Dedifferentiated amniotic fluid mesenchymal stem cell (primary cell): ENCODE results near the gene UBXN10.
A peak's percentile ranks its signal among the peaks of the same experiment; 100 is the strongest.
"Not testable (repeated sequence)": the region's sequence is repeated elsewhere in the genome, so short reads cannot be mapped to it uniquely, and the experiment has no call there.

ENCODE experiments used
- DNase-seq: peaks from one replicate; pipeline ENCODE4 v3.0.0-alpha.2; 2016; ENCODE audit errors: extremely low spot score

UBXN10 gene

DNA sequence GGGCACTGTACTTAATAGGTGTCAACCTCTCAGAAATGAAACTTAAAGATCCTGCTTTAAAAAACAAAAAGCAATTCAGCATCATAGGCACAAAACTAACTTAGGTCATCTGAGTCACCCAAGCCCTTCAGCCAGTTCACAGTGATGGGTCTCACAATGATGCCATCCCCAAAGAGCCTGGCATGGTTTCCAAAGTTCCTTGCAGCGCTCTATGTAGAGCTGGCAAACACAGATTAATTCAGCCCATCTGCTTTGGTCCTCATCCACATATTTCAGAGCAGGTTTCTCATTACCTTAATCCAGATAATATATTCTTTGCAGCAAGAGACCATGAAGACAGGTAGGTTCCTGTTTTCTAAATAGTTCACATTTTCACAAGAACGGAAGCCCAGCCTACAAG is 15.1 kb downstream of the UBXN10 start:
- no peak for DNase-seq

DNA sequence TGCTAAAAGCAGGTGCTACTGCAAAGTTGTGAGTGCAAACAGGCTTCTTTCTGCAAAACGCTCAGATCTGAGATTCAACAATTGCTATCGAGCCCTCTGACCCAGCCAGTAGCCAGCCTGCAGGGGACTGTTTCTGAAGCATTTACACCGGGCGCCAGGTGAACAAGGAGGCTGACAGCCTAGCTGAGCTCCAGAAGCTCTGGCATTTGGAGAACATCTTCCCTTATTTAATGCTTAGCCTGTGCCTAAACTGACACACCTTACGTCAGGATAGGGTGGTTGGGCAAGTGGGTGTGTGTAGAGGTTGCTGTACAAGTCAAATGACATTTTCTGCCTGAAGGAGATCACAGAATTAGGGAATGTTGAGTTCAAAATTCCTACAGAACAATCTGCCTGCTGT is 16.3 kb downstream of the UBXN10 start:
- DNase-seq = no peak

DNA sequence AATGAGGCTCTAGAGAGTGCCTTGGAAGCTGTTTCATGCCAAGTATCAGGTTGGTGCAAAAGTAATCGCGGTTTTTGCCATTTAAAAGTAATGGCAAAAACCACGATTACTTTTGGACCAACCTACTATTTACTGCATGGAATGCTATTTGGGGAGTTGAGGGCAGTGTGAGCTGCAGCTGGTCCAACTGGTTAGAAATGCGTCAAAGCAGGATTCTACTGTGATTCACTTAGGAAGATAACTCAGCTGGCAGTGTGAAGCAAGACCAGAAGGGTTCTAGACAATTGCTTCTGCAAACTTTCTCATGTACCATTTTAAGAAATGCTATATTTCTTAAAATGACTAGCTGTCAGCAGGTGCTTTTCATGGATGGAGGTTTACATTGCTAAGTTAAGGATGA is 21.6 kb downstream of the UBXN10 start:
- no peak for DNase-seq

DNA sequence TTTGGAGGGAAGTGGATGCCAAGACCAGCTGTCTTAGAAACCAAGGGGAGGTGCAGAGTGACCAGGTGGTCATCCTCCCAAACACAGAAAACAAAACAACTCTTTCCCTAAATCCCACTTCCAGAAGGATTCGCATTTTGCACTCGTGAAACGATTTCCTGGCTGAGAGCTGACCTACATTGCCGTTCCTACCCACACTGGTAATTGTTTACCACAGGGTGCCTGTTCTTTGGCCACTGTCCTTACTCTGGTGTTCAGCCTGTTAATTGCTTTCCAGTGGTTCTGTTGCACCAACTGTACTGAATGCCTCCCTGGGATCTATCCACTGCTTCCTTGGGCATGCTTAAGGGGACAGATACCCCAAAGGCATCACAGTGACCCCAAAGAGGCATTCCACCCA is 23.6 kb downstream of the UBXN10 start:
- no peak for DNase-seq

DNA sequence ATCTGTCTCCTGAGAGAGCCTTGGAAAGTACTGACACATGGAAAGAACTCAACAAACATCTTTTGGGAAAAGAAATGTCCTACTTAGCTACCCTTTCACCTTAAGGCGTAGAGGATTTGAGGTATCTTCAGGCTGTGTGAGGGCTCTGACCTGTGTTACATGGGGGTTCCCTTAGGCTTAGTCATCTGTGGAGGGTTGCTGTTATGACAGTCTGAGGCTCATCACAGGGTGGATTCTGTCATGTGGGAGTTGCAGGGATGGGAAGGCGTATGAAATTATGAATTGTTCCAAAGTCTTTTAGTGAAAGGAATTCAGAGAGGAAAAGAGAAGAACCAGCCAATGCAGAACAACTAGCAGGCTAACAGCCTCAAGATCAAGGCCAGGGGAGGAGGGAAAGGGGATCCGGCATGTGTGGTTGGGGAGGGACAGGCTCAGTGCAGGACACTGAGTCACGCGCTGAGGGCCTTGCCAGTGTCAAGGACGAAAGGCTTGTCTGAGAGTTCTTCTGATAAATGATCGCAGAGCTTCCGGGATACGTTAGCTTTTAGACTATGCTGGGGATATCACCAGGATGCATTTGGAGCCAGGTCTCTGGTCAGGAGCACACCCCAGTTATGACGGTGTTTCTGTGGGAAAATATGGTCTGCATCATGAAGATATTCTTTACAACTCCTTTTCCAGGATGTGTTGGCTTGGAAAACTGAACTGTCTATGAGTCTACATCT is 25.0 kb downstream of the UBXN10 start:
- no peak for DNase-seq

DNA sequence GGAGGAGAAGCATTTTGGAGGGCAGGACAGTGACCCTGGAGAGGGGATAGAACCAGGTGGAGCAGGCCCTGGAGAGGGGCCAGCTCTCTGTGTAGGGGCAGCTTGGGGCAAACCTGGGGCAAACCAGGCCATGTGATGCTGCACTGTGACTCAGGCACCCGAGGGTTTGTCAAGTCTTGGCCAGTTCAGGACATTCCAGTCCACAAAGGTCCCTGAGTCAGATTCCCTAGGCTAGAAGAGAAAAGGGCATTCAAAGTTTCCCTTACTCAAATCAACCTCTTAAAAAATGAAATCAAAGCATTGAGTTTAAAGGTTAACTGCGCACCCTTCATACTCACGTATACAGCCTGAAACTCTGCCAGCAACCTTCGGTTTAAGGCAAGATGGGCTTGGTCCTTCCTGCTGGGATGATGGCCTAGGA is 25.6 kb downstream of the UBXN10 start:
- no peak for DNase-seq

DNA sequence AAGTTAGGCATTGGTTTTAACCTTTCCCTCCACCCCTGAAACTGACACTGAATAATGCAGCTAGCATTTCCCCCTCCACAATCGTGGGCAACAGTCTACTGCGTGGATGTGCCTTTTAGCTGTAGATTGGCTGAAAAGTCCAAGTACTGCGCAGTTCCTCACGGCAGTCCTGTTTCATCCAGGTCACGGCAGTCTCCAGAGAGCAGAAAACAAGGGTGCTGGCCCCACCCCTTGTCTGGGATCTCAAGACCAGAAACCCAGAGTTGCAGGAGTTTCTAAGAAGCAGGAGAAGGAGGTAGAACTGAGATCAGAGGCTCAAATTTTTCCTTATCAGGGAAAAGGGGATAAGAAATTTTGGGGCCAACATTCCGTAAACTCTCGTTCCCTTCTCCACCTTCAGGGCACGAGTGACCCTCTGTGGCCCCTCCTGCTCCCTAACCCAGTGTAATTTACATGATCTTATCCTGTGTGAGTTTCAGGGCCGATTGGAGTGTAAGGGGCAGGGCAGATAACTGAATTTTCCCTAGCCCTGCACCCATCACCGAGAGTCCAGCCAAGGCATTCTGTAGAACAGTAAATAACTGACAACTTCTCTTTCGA is 26.3 kb downstream of the UBXN10 start:
- no peak for DNase-seq

DNA sequence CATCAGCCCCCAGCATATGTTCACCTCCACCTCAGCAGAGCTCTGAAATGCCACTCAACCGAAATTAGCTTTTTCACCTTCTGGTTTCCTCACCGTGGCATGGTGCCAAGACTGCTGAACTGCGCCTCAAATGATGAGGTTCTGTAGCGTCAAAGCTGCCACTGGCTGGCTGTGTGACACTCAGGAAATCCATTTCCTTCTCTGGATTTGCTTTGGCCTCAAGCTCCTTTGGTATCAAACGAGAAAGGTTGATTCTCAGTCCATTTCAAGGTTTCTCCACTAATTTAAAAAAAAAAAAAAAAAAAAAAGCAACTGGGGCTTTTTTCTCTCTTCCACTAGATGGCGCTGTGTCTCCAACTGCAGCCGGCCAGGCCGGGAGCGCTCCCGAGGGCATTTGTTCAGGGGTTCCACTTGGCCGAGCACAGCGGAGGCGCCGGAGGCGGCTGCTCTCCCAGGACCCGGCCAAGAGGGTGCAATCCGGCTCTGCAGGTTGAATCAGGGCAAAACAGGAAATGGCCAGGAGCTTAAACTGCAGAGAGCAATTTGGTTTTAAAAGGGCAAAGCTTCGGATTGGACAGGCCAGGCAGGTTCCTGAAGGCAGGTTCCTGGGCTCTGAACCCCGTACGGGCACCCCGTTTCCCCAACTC is 26.9 kb downstream of the UBXN10 start:
- peak; percentile 63 for DNase-seq

DNA sequence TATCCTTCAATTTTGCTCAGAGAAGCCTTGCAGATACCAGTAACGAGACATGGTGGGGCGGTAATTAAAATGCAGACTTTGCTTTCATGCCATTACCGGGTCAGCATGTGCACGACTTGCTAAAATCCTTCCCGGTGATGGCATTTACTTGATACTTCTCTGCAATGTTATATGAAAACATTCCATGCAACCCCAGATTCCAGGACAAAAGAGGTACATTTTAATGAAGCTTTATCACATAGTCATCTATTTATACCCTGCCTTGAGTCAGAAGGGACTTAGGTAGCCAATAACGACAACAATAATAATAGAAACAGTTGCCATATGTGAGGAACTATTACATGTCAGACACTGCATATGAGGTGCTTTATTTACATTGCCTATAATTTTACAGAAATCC is 29.8 kb downstream of the UBXN10 start:
- no peak for DNase-seq

DNA sequence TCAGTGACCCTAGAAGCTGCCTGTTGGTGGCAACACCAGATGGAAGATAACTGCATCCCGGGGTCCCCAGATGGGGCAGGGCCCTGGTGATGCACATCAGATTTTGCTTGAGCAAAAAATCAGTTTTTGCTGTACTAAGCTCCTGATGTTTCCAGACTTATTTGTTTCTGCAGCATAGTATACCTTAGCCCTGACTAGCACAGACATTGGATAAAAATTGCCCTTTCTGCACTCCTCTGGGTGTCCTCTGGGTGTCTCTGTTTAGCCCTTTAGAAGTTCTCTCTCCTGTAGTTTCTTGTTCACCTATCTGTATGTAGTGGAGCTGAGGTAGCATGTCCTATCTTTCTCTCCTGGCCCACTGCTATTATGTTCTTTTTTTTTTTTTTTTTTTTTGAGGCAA is 30.7 kb downstream of the UBXN10 start:
- DNase-seq = no peak

DNA sequence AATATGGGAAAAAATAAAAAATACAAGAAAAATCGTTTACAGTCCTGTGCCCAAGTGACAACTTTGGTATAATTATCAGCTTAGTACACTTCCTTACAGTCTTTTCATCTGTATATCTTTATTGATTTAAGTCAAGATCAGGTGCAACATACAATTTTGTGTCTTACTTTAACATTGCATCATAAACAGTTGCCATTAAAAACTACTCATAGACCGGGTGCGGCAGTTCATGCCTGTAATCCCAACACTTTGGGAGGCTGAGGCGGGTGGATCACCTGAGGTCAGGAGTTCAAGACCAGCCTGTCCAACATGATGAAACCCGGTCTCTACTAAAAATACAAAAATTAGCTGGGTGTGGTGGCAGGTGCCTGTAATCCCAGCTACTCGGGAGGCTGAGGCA is 33.2 kb downstream of the UBXN10 start:
- DNase-seq = not testable (repeated sequence)

DNA sequence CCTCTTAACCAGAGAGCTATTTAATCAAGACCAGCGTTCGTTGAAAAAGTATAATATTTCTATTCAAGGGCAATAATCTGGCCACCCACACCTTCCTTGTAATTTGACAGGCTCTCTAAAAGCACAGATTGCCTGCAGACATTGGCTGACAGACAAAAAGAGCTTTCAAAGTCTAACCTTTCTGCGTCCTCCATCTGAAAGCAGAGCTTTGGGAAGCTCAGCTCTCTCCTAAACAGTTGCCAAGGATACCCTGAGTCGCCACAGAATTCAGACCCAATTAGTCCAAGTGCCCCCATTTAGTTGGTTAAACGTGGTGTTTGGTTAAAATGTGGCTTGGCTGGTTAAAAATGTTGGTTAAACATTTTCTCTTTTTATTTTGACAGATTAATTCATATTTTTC is 34.1 kb downstream of the UBXN10 start:
- no peak for DNase-seq

DNA sequence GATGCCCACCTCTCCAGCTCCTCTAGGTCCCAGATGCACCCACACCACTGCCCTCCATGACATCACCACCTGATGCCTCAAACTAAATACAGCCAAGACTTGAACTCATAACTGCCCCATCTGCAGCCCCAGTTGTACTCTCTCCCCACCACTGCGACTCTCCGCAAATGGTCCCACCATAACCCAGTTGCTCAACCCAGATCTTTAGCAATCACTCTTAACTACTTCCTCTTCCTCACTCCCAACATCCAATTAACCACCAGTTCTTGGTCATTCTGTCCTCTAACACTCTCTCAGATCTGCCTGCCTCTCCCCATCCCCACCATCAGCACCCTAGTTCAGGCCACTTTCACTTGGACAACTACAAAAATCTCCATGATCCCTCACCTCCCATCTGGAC is 37.2 kb downstream of the UBXN10 start:
- no peak for DNase-seq

DNA sequence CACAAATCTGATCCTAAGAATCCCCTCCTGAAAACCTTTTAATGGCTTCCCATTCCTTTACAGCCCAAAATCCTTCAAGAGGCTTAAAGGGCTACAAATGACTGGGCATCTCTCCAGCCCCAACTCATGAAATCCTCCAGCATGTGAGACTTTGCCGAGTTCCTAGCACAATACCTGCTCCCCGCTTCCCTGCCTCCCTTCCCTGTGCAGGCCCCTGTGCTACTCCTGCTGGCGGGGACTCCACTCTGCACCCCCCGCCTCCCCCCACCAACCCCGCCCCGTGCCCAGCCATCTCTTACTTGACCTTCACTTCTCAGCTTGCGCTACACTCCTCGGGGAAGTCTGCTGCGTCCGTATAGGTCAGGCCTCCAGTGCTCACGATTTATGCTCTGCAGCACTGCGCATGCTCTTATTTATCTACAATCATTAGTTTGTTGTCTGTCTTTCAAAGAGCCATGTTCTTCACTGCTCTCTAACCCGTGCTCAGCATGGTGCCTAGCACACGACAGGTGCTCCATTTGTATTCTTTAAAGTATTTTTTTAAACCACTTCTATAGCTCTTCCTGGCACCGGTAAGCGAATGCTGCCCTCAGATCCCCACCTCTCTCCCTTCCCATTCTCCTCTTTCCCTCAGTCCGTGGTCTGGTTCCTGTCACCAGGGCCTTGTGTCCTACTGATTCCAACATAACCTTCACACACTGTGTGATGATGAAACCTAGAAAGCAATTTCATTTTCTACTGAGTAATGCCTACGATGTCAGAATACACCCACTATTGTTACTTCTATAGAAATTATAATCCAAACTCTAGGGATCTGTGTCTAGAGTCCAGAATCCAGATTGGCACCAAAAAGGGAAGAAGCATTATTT is 37.9 kb downstream of the UBXN10 start:
- DNase-seq = no peak

DNA sequence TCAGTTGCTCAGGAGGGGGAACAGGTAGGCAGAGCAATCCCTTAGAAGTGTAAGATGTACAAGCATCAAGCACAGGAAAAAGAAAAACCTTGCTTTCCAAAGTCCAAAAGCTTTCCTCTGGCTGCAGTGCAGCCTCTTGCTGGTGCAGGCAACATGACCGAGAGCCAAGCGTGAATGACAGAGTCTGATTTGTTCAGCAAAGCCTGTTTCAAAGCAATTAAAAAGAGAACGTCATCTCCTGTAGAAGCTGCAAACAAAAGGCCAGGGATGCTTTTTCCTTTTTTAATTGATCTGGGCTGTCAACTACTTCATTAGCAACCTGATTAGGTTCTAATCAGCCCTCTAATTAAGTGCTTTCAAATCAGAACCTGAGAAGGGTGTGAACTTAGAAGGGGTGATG is 38.6 kb downstream of the UBXN10 start:
- DNase-seq = no peak

DNA sequence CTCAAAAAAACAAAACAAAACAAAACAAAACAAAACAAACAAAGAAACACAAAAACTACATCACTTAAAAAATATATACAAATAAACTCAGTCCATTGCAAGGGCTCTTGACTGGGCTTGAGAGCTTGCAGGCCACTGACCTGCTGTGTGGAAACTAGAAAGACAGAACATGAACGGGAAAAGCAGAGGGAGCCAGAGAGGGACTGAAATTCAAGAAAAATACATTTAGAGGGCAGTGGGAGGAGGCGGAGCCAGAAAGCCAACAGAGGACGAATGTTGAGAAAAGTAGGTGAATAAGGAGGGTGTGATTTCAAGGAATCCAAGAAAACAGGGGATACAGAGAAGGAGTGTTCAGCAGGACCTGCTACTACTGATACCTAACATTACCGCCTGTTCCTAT is 41.8 kb downstream of the UBXN10 start:
- no peak for DNase-seq

DNA sequence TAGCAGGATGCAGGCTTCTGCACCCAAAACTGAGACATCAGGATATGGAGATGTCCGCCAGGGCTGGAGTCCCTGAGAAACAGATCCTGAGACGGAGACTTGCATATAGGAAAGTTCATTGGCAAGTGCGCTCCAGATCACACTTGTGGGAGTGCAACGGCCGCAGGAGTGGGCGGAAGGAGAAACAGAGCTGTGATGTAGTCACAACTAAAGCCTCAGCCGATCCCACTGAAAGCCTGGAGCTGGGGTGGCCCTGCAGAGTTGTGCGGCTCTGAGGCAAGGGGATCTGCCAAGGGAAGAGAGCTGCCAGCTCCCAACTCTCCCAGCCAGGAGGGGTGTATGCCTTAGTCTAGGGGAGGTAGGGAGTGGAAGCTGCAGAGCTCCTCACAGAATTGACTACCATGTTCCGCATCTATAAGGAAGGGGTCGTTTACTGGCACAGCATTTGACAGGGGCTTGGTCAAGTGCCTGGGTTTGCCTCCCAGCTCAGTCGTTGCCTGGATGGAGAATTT is 42.5 kb downstream of the UBXN10 start:
- DNase-seq = no peak

DNA sequence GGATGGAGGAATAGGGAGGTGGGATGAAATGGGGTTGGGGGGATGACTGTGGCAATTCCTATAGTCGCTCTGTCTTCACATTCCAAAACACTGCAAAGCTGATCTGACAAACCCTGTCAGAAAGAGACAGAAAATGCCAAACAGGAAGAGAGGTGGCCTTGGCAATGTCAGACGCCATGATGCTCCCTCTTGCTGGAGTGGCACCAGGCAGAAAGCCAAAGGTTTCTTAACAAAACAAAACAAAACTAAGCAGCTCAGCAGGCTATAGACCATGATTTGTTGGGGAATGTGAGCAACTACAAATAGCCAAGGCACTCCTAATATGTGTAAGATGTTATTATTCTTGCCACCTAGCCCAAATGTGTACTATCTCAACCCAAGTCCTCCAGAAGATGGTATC is 43.3 kb downstream of the UBXN10 start:
- DNase-seq = no peak

DNA sequence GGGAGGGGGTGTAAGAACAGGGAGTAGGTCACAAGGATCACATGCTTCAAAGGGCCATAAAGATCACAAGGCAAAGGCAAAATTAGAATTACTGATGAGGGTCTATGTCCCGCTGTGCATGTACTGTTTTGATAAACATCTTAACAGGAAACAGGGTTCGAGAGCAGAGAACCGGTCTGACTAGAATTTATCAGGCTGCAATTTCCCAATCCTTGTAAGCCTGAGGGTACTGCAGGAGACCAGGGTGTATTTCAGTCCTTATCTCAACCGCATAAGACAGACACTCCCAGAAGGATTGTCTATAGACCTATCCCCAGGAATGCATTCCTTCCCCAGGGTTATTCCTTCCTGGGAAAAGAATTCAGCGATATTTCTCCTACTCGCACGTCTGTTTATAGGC is 46.7 kb downstream of the UBXN10 start:
- not testable (repeated sequence) for DNase-seq

DNA sequence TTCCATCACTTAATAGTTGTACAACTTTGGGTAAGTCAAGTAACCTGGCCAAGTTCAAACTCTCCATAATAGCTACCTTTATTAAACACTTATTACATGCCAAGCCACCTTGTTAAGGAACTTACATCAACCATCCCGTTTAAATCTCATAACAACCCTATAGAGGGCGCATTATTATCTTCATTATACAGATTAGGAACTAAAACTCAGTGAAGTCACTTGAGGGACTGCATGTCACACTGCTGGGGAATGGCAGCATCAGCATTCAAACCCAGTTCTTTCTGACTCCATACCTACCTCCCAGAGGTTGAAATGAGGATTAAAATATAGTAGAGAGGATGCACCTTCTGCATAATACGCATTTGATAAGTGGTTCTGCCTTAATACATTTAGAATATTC is 47.5 kb downstream of the UBXN10 start:
- DNase-seq = peak; percentile 59

DNA sequence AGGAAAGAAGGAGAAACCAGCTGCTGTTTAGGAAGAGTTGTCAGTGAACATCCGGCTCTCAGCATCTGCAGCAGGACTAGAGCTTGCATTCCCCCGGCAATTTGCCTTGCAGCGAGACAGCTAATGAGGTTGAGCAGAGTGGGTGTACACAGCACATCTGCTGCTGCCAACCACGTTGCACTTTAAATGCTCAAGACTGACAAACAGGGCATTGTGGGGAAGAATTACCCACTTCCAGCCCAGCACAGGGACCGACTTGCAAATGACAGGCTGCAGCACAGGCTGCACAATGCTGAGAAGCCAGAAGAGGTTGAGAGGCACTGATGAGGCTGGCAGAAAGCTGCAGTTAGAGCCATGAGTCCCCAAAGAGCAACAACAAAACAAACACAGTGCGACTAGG is 48.0 kb downstream of the UBXN10 start:
- DNase-seq = no peak
